K562 (cell line): Measurements from ENCODE around the gene PRSS50.
A peak's percentile ranks its signal among the peaks of the same experiment; 100 is the strongest.

Source experiments
- ATF3 ChIP-seq, 2 experiments: fragments of 450-650 bp in 1 of 2; sonication (generic) in 1 of 2; formaldehyde crosslinking in 1 of 2; IDR thresholded peaks in 1 of 2; conservative IDR thresholded peaks in 1 of 2; 2 replicates each; pipeline versions ENCODE4 v1.6.1 to v1.8.1; 2016 to 2023; ENCODE audit warnings: mild to moderate bottlenecking in 2 of 2, moderate library complexity in 2 of 2, inconsistent platforms in 1 of 2, missing genetic modification reagents in 1 of 2
- CTCF ChIP-seq, 3 experiments: IDR thresholded peaks in 2 of 3; conservative IDR thresholded peaks in 1 of 3; 2 replicates each; pipeline ENCODE4 v1.5.1; 2011 to 2012; ENCODE audit warnings: low read length in 3 of 3, mild to moderate bottlenecking in 3 of 3, control low read depth in 2 of 3, improper control_type of control experiment in 1 of 3, inconsistent platforms in 1 of 3, low read depth in 1 of 3, mixed read lengths in 1 of 3, moderate library complexity in 1 of 3; ENCODE audit not compliant: insufficient read depth in 2 of 3
- MAX ChIP-seq: sonication (generic); formaldehyde crosslinking; IDR thresholded peaks from 2 replicates; pipeline ENCODE4 v1.9.0; 2022; ENCODE audit warnings: mild to moderate bottlenecking, missing genetic modification reagents
- NR2C2 ChIP-seq, 2 experiments: fragments of 200-800 bp in 1 of 2; sonication (Bioruptor generic) in 1 of 2; sonication (generic) in 1 of 2; formaldehyde crosslinking in 1 of 2; IDR thresholded peaks; 2 replicates each; pipeline versions ENCODE4 v1.6.1 to v1.8.0; 2016 to 2022; ENCODE audit warnings: mild to moderate bottlenecking in 1 of 2, missing compliant biosample characterization in 1 of 2, missing genetic modification characterization in 1 of 2, missing genetic modification reagents in 1 of 2
- POLR2A ChIP-seq: fragments of 450-650 bp; conservative IDR thresholded peaks from 2 replicates; pipeline ENCODE4 v1.6.1; 2016
- SMAD1 ChIP-seq: fragments of 150-350 bp; IDR thresholded peaks from 2 replicates; pipeline ENCODE4 v1.6.1; 2014; ENCODE audit warnings: low read length, low read depth; ENCODE audit not compliant: partially characterized antibody

- TF ChIP-seq NR2C2 (CRISPR knock-in tag; IDR thresholded peaks at IDR 0.05): no peak
- TF ChIP-seq NR2C2 (tag; IDR thresholded peaks at IDR 0.05): 0 out of 2 replicates have a peak, but pooled peaks have one; percentile 23
- TF ChIP-seq CTCF (IDR thresholded peaks at IDR 0.05 in 2 of 3, conservative IDR thresholded peaks at IDR 0.05 in 1 of 3; ENCODE audit: insufficient read depth in 2 of 3, low read depth in 1 of 3, low read length in 3 of 3): no peak
- no peak for TF ChIP-seq POLR2A
- TF ChIP-seq SMAD1: no peak
- no peak for TF ChIP-seq MAX (CRISPR knock-in tag)
- TF ChIP-seq ATF3 (IDR thresholded peaks at IDR 0.05): no peak
- no peak for TF ChIP-seq ATF3 (CRISPR knock-in tag; conservative IDR thresholded peaks at IDR 0.05)
Measured at GRCh38 chr3:46699676-46700523, 17.8 kb downstream of the PRSS50 start.
